ENCODE measurements around the gene INSL3. TPM values are rescaled to one million over a fixed set of nuclear protein-coding genes. Genes with fewer than 3 reads are reported as not detected.

INSL3 gene
- total RNA-seq, 2 donors from 2014 or later: not detected

DNA sequence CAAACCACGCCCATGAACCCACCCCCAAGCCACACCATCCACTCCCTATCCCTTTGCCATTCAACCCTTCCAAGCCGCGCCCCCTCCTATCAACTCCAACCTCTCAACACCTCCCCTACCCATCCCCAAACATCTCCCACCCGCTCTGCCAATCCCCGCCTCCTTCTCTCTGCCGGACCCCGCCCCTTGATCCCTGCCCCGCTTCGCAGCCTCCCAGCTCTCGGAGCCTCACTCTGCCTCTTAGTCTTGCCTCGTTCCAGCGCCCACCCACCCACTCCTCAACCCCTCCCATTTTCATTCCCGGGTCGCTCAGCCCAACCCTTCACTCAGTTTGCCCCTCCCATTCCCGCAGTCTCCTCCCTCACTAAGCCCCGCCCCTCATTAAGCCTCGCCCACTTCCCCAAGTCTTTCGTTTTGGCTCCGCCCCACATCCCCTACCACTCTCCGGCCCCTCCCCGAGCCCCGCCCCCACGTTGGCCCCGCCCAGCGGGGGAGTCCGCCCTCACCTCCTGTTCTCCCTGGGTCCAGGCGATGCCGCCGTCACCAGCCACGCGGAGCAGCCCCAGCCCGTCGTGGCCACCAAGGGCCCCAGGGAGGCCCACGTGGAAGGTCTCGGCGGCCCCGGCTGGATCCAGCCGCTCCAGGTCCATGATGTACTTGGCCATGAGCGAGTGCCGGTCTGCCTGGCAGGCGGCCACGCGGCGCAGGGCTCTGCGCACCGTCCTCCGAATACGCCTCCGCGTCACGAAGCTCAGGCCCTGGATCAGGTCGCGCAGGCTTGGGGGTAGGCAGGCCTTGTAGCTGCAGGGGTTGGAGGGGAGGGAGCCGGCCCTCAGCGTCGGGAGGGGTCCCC is 20.7 kb upstream of the INSL3 start:
- TF ChIP-seq, protein P1, sequence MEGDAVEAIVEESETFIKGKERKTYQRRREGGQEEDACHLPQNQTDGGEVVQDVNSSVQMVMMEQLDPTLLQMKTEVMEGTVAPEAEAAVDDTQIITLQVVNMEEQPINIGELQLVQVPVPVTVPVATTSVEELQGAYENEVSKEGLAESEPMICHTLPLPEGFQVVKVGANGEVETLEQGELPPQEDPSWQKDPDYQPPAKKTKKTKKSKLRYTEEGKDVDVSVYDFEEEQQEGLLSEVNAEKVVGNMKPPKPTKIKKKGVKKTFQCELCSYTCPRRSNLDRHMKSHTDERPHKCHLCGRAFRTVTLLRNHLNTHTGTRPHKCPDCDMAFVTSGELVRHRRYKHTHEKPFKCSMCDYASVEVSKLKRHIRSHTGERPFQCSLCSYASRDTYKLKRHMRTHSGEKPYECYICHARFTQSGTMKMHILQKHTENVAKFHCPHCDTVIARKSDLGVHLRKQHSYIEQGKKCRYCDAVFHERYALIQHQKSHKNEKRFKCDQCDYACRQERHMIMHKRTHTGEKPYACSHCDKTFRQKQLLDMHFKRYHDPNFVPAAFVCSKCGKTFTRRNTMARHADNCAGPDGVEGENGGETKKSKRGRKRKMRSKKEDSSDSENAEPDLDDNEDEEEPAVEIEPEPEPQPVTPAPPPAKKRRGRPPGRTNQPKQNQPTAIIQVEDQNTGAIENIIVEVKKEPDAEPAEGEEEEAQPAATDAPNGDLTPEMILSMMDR (IDR thresholded peaks at IDR 0.05): no peak
- no peak for TF ChIP-seq POLR2A (IDR thresholded peaks at IDR 0.05)
- intact Hi-C loops (cut with DNase I): loop anchor here (10.0 kb wide), 1 partner anchor 137 kb away; no protein-coding TSS in a partner anchor
- WGBS, 2 donors: 10 to 21% methylated on average over 24 to 28 of the region's 56 CpGs
- no peak overlapping the region for H3K27ac ChIP-seq
- H3K27me3 ChIP-seq: no peaks in the 10 kb centered on the region
- ATAC-seq (peak; percentile 69), DNase-seq (peak; percentile 69 to 78 (median 75))
- no peak overlapping the region for H3K4me3 ChIP-seq
- H3K36me3 ChIP-seq (replicated peaks in 1 of 2; ENCODE audit: insufficient read depth in 1 of 2, low read depth in 2 of 2): no peaks in the 10 kb centered on the region
- no peaks in the 10 kb centered on the region for H3K9me3 ChIP-seq
- H3K4me1 ChIP-seq: peaks cover 15% of the 10 kb centered on the region

GRCh38 chr19:17841371-17841809 is 20.1 kb upstream of the INSL3 start:
- H3K4me3 ChIP-seq: no peak overlapping the region
- intact Hi-C loops (cut with DNase I): loop anchor here (10.0 kb wide), 1 partner anchor 137 kb away; no protein-coding TSS in a partner anchor
- ATAC-seq: peak; percentile 31

GRCh38 chr19:17840019-17840418 is 18.7 kb upstream of the INSL3 start:
- Histone ChIP-seq H3K27ac (no peak overlapping the region), H3K9me3 (no peaks in the 10 kb centered on the region), H3K27me3 (peaks cover 0 to 4% of the 10 kb centered on the region in 2 donors), H3K36me3 (replicated peaks in 1 of 2; ENCODE audit: insufficient read depth in 1 of 2, low read depth in 2 of 2) (no peaks in the 10 kb centered on the region), H3K4me3 (no peak overlapping the region), H3K4me1 (peaks cover 15% of the 10 kb centered on the region)
- intact Hi-C loops (cut with DNase I): loop anchor here (10.0 kb wide), 1 partner anchor 135 kb away; no protein-coding TSS in a partner anchor
- no peak for DNase-seq
- WGBS, 2 donors: 59 to 73% methylated on average over 6 of the region's 6 CpGs
- TF ChIP-seq POLR2A (IDR thresholded peaks at IDR 0.05): no peak
- TF ChIP-seq, protein P1 (IDR thresholded peaks at IDR 0.05): no peak
- ATAC-seq: no peak

More at GRCh38 chr19:17841371-17841809, 20.1 kb upstream of the INSL3 start:
- DNase-seq: peak in 1 of 4 donors; percentile 34
- WGBS, 2 donors: 22 to 25% methylated on average over 5 to 30 of the region's 30 CpGs
- Histone ChIP-seq H3K36me3 (replicated peaks in 1 of 2; ENCODE audit: insufficient read depth in 1 of 2, low read depth in 2 of 2) (no peaks in the 10 kb centered on the region), H3K4me1 (peaks cover 15% of the 10 kb centered on the region), H3K27ac (no peak overlapping the region), H3K27me3 (no peaks in the 10 kb centered on the region), H3K9me3 (no peaks in the 10 kb centered on the region)
- TF ChIP-seq POLR2A (IDR thresholded peaks at IDR 0.05): no peak
- TF ChIP-seq, protein P1 (IDR thresholded peaks at IDR 0.05): no peak

DNA sequence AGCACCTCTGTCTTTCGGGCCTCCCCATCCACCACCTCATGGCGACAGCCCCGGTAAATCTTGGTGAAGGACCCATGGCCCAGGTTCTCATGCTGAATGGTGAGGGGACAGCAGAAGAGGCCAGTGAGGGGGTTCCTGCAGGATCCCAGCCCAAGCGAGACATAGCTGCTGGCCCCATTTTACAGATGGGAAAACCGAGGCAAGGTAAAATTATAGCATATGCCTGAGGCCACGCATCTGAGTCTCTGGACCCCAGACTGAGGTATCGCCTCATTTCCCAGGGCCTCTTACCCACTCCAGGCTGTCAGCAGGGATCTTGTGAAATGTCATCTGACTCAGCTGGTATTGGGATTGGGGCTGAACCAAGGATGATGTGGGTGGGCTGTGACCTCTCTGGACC is 16.7 kb upstream of the INSL3 start:
- WGBS, 2 donors: 78 to 81% methylated on average over 4 to 7 of the region's 7 CpGs
- Histone ChIP-seq H3K27me3 (peaks cover 0 to 4% of the 10 kb centered on the region in 2 donors), H3K9me3 (no peaks in the 10 kb centered on the region), H3K4me3 (no peak overlapping the region), H3K27ac (no peak overlapping the region), H3K4me1 (peaks cover 15% of the 10 kb centered on the region), H3K36me3 (replicated peaks in 1 of 2; ENCODE audit: insufficient read depth in 1 of 2, low read depth in 2 of 2) (no peaks in the 10 kb centered on the region)
- ATAC-seq: no peak
- DNase-seq: no peak
- TF ChIP-seq, protein P1 (IDR thresholded peaks at IDR 0.05): no peak
- TF ChIP-seq POLR2A (IDR thresholded peaks at IDR 0.05): no peak
- intact Hi-C loops (cut with DNase I): no loop called here
